OCI-LY7 (cell line): ENCODE results near the gene PITX2.

Experiments
- CTCF ChIP-seq: fragments of 200-600 bp; sonication (generic); conservative IDR thresholded peaks from 2 replicates; pipeline ENCODE4 v1.5.1; 2014; ENCODE audit warnings: mild to moderate bottlenecking, antibody characterized with exemption, low read length, moderate library complexity, mixed read lengths
- EZH2phosphoT487 ChIP-seq: fragments of 200-600 bp; sonication (generic); IDR thresholded peaks from 2 replicates; pipeline ENCODE4 v1.6.1; 2018; ENCODE audit warnings: low read depth, borderline replicate concordance, mild to moderate bottlenecking, mixed run types, antibody characterized with exemption, low read length, moderate library complexity, mixed read lengths

- TF ChIP-seq CTCF, result no peak
- TF ChIP-seq EZH2phosphoT487, result no peak
These were observed 8.0 kb upstream of the PITX2 start for GRCh38 chr4:110630688-110631402.
